Fibroblast of lung (primary cell): ENCODE measurements around the gene CGB5. TPM values are rescaled to one million over a fixed set of nuclear protein-coding genes. Genes with fewer than 3 reads are reported as not detected.
"Not testable (repeated sequence)": the region's sequence is repeated elsewhere in the genome, so short reads cannot be mapped to it uniquely, and the experiment has no call there.

Experiments used
- DNase-seq, 2 donors: peaks; one replicate each; pipeline versions ENCODE4 v3.0.0 to v3.0.0-alpha.2; 2010; ENCODE audit warnings: low read depth in 2 of 2
- H2AFZ ChIP-seq: 2 replicates; pipeline ENCODE4 v1.5.1; 2012; ENCODE audit warnings: low read length, control low read depth, inconsistent platforms
- H3K27ac ChIP-seq: 2 replicates; pipeline ENCODE4 v1.5.1; 2011; ENCODE audit warnings: low read length, control low read depth; ENCODE audit not compliant: insufficient read depth
- H3K27me3 ChIP-seq: 2 replicates; pipeline ENCODE4 v1.5.1; 2011; ENCODE audit warnings: mild to moderate bottlenecking, low read length; ENCODE audit not compliant: control insufficient read depth, insufficient read depth
- H3K36me3 ChIP-seq: 2 replicates; pipeline ENCODE4 v1.5.1; 2011; ENCODE audit warnings: low read length; ENCODE audit not compliant: control insufficient read depth, insufficient read depth
- H3K4me1 ChIP-seq: 2 replicates; pipeline ENCODE4 v1.5.1; 2011; ENCODE audit warnings: low read length; ENCODE audit not compliant: control insufficient read depth, insufficient read depth; ENCODE audit errors: extremely low read depth
- H3K4me2 ChIP-seq: 2 replicates; pipeline ENCODE4 v1.5.1; 2011; ENCODE audit warnings: low read length, control low read depth; ENCODE audit not compliant: insufficient read depth; ENCODE audit errors: extremely low read depth
- H3K4me3 ChIP-seq, 4 experiments: fragments of 200-600 bp in 1 of 4; sonication (generic) in 1 of 4; replicated peaks in 1 of 4; 2 replicates each; pipeline ENCODE4 v1.5.1; 2011 to 2016; ENCODE audit warnings: low read length in 4 of 4, low read depth in 3 of 4, mild to moderate bottlenecking in 3 of 4, control low read depth in 2 of 4, inconsistent platforms in 1 of 4, mixed read lengths in 1 of 4; ENCODE audit not compliant: insufficient read depth in 1 of 4; ENCODE audit errors: control extremely low read depth in 1 of 4
- H3K79me2 ChIP-seq: 2 replicates; pipeline ENCODE4 v1.5.1; 2012; ENCODE audit warnings: mild to moderate bottlenecking, low read length, inconsistent platforms; ENCODE audit not compliant: control insufficient read depth, insufficient read depth
- H3K9ac ChIP-seq: 2 replicates; pipeline ENCODE4 v1.5.1; 2011; ENCODE audit warnings: mild to moderate bottlenecking, low read length, control low read depth; ENCODE audit not compliant: insufficient read depth
- H3K9me3 ChIP-seq: 2 replicates; pipeline ENCODE4 v1.5.1; 2012; ENCODE audit warnings: low read depth, low read length; ENCODE audit not compliant: control insufficient read depth, insufficient read depth
- H4K20me1 ChIP-seq: 2 replicates; pipeline ENCODE4 v1.5.1; 2011; ENCODE audit warnings: low read length; ENCODE audit not compliant: control insufficient read depth, insufficient read depth; ENCODE audit errors: extremely low read depth
- EZH2 ChIP-seq: IDR thresholded peaks from 2 replicates; pipeline ENCODE4 v1.5.1; 2012; ENCODE audit warnings: low read length, control low read depth, mild to moderate bottlenecking; ENCODE audit errors: missing control alignments
- polyA plus RNA-seq, 2 donors: library from polyadenylated mRNA; depleted of rRNA in 1 of 2; stranded (reverse) in 1 of 2; unstranded in 1 of 2; fragments of >200 nt; gene quantifications; 2 replicates each; pipeline ENCODE4 v1.2.1, GENCODE V29; 2011 to 2012; ENCODE audit warnings: missing spikeins in 1 of 2
- total RNA-seq: library from RNA; depleted of rRNA; stranded (reverse); fragments of >200 nt; gene quantifications from 2 replicates; pipeline ENCODE4 v1.2.1, GENCODE V29; 2014
- TF ChIP-seq, protein P1 (sequence below), 2 donors: IDR thresholded peaks in 1 of 2; conservative IDR thresholded peaks in 1 of 2; 1 replicate in 1 of 2; 2 replicates in 1 of 2; pipeline ENCODE4 v1.5.1; 2011 to 2012; ENCODE audit warnings: low read length in 2 of 2, control low read depth in 1 of 2, inconsistent platforms in 1 of 2, low read depth in 1 of 2, mild to moderate bottlenecking in 1 of 2

The CGB5 gene
- total and polyA plus RNA-seq, 2 donors (not counting 1 experiment from before 2014, with no cell fraction given): not detected

DNA sequence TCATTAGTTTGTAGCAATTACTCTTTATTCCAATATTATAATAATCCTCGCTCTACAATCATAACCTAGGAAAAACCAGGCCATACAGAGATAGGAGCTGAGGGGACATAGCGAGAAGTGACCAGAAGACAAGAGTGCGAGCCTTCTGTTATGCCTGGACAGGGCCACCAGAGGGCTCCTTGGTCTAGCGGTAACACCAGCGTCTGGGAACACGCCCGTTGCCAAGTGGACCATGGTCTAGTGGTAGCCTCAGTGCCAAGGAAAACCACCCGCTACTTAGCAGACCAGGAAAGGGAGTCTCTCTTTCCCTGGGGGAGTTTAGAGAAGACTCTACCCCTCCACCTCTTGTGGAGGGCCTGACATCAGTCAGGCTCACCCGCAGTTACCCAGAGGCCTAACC lies 31.2 kb downstream of the CGB5 start:
- H3K27me3 ChIP-seq: peaks cover 22% of the 10 kb centered on the region
- DNase-seq: peak; percentile 61 to 66
- not testable (repeated sequence) for H3K27ac ChIP-seq, H3K9me3 ChIP-seq, H3K79me2 ChIP-seq, H3K4me3 ChIP-seq, H2AFZ ChIP-seq, H3K36me3 ChIP-seq, H3K9ac ChIP-seq, H3K4me1 ChIP-seq, H3K4me2 ChIP-seq, H4K20me1 ChIP-seq
- TF ChIP-seq, protein P1, sequence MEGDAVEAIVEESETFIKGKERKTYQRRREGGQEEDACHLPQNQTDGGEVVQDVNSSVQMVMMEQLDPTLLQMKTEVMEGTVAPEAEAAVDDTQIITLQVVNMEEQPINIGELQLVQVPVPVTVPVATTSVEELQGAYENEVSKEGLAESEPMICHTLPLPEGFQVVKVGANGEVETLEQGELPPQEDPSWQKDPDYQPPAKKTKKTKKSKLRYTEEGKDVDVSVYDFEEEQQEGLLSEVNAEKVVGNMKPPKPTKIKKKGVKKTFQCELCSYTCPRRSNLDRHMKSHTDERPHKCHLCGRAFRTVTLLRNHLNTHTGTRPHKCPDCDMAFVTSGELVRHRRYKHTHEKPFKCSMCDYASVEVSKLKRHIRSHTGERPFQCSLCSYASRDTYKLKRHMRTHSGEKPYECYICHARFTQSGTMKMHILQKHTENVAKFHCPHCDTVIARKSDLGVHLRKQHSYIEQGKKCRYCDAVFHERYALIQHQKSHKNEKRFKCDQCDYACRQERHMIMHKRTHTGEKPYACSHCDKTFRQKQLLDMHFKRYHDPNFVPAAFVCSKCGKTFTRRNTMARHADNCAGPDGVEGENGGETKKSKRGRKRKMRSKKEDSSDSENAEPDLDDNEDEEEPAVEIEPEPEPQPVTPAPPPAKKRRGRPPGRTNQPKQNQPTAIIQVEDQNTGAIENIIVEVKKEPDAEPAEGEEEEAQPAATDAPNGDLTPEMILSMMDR (conservative IDR thresholded peaks at IDR 0.05 in 1 of 2, IDR thresholded peaks at IDR 0.05 in 1 of 2; ENCODE audit: low read depth in 1 of 2, low read length in 2 of 2): peak; percentile 52 to 56

DNA sequence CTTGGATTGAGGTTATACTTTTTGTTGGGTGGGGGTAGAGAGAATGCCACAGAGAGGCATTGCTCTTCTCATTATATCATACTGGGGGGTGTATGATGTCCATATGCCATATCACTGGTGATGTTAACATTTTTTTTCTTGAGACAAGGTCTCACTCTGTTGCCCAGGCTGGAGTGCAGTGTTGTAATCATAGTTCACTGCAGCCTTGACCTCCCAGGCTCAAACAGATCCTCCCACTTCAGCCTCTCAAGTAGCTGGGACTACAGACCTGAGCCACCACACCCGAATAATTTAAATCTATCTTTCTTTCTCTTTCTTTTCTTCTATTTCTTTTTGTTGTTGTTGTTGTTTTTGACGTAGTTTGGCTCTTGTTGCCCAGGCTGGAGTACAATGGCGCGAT lies 36.7 kb downstream of the CGB5 start:
- Histone ChIP-seq H3K4me2 (no peak overlapping the region), H3K4me1 (no peaks in the 10 kb centered on the region), H3K9me3 (no peaks in the 10 kb centered on the region), H3K36me3 (no peaks in the 10 kb centered on the region), H4K20me1 (no peaks in the 10 kb centered on the region), H3K79me2 (peaks cover under 1% of the 10 kb centered on the region), H2AFZ (no peak overlapping the region), H3K27ac (no peak overlapping the region), H3K4me3 (no peak overlapping the region), H3K27me3 (no peaks in the 10 kb centered on the region), H3K9ac (no peak overlapping the region)
- TF ChIP-seq, protein P1 (conservative IDR thresholded peaks at IDR 0.05 in 1 of 2, IDR thresholded peaks at IDR 0.05 in 1 of 2; ENCODE audit: low read depth in 1 of 2, low read length in 2 of 2): no peak
- no peak for TF ChIP-seq EZH2
- DNase-seq: no peak

DNA sequence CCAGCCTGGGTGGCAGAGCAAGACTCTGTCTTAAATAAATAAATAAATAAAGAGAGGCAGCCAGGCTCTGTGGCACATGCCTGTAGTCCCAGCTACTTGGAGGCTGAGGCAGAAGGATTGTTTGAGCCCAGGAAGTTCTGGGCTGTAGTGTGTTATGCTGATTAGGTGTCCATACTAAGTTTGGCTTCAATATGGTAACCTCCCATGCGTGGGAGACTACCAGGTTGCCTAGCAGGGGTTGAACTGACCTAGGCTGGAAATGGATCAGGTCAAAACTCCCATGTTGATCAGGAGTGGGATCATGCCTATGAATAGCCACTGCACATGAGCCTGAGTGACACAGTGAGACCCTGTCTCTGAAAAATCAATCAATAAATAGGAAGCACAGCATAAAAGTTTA lies 37.6 kb downstream of the CGB5 start:
- H3K9ac ChIP-seq: no peak overlapping the region
- H3K4me1 ChIP-seq: no peaks in the 10 kb centered on the region
- peaks cover 2% of the 10 kb centered on the region for H4K20me1 ChIP-seq
- H3K9me3 ChIP-seq: no peaks in the 10 kb centered on the region
- H3K79me2 ChIP-seq: peaks cover 10% of the 10 kb centered on the region
- no peak overlapping the region for H3K4me2 ChIP-seq
- no peak overlapping the region for H3K27ac ChIP-seq
- TF ChIP-seq EZH2: no peak
- TF ChIP-seq, protein P1 (conservative IDR thresholded peaks at IDR 0.05 in 1 of 2, IDR thresholded peaks at IDR 0.05 in 1 of 2; ENCODE audit: low read depth in 1 of 2, low read length in 2 of 2): no peak
- DNase-seq: no peak
- no peaks in the 10 kb centered on the region for H3K36me3 ChIP-seq
- no peaks in the 10 kb centered on the region for H3K27me3 ChIP-seq
- no peak overlapping the region for H2AFZ ChIP-seq
- no peak overlapping the region for H3K4me3 ChIP-seq
